LNCaP clone FGC (cell line): Measurements from ENCODE around the gene SLC16A3.

Experiments used
- DNase-seq: peaks from one replicate; pipeline ENCODE4 v3.0.0-alpha.2; 2011; ENCODE audit warnings: low read depth
- H3K4me3 ChIP-seq: 2 replicates; pipeline ENCODE4 v1.5.1; 2011; ENCODE audit warnings: mild to moderate bottlenecking, low read depth, low read length, control low read depth
- TF ChIP-seq, protein P1 (sequence below): IDR thresholded peaks from 2 replicates; pipeline ENCODE4 v1.5.1; 2012; ENCODE audit warnings: mild to moderate bottlenecking; ENCODE audit not compliant: control insufficient read depth, insufficient read depth; ENCODE audit errors: extremely low read depth

SLC16A3 gene

DNA sequence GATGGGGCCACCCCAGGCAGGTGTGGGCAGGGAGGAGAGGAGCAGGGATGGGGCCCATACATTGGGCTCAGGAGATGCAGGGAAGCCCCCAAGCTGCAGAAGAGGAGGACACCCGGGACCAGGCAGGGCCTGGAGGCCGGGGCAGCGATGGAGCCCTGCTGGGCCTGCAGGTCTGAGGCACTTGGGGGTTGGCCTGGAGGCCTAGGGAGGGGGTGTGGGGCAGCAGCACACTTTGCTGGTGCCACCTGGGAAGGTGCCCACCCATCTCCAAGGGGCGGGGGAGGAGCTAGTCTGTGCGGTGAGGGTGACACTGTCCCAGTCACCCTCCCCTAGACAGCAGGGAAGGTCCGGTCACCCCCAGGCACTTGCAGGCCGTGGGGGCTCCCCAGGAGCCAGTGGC is 9.8 kb upstream of the SLC16A3 start:
- no peak overlapping the region for H3K4me3 ChIP-seq
- no peak for DNase-seq
- TF ChIP-seq, protein P1, sequence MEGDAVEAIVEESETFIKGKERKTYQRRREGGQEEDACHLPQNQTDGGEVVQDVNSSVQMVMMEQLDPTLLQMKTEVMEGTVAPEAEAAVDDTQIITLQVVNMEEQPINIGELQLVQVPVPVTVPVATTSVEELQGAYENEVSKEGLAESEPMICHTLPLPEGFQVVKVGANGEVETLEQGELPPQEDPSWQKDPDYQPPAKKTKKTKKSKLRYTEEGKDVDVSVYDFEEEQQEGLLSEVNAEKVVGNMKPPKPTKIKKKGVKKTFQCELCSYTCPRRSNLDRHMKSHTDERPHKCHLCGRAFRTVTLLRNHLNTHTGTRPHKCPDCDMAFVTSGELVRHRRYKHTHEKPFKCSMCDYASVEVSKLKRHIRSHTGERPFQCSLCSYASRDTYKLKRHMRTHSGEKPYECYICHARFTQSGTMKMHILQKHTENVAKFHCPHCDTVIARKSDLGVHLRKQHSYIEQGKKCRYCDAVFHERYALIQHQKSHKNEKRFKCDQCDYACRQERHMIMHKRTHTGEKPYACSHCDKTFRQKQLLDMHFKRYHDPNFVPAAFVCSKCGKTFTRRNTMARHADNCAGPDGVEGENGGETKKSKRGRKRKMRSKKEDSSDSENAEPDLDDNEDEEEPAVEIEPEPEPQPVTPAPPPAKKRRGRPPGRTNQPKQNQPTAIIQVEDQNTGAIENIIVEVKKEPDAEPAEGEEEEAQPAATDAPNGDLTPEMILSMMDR, result no peak

DNA sequence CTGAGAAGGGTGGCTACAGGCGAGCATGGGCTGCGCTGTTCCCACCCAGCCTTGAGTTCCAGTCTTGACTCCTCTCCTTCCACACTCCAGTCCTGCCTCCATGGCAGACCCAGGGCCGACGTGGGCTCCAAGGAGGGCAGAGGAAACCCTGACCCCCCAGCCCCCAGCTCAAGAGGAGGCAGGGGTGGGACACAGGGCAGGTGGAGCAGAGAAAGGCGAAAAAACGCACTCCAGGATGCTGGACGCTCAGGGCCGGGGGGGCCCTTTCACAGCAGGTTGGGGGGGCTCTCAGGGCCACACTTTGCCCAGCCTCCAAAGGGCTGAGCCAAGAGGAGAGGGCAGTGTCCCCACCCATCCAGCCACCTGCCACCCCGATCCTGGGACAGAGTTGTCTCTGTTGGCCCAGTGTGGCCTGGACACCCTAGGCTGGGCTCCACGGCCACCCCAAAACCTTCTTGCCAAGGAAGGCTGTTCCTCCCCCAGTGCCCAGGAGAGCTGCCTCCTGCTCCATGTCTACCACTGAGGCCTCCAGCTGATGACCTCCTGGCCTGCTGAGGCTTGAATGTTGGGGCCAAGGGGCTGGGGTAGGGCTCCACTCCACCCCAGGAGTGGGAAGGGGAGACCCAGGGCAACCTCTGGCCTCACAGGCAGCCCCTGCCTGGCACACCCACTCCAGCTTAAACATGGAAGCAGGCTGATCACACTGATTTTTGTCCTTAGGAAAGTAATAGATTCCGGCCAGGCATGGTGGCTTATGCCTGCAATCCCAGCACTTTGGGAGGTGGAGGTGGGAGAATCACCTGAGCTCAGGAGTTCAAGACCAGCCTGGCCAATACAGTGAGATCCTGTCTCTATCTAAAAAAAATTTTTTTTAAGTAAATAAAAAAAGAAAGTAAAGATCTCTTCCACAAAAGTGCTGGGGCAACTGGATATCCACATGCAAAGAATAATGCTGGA is 8.8 kb upstream of the SLC16A3 start:
- TF ChIP-seq, protein P1, result no peak

DNA sequence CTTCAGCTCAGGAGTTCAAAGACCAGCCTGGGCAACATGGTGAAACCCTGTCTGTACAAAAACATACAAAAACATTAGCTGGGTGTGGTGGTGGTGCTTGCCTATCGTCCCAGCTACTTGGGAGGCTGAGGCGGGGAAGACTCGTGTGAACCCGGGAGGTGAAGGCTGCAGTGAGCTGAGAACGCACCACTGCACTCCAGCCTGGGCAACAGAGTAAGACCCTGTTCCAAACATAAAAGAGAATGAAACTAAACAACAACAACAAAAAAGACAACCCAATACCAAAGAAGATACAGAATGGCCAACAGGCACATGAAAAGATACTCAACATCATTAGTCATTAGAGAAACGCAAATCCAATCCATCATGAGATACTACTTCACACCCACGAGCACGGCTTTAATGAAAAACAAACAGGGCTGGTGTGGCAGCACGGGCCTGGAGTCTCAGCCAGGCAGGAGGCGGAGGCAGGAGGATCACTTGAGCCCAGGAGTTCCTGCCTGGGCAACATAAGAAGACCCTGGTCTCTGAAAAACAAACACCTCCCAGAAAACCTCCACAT is 7.4 kb upstream of the SLC16A3 start:
- DNase-seq, result no peak
- H3K4me3 ChIP-seq, result no peak overlapping the region
- TF ChIP-seq, protein P1, result no peak

More for the DNA sequence above, 8.8 kb upstream of the SLC16A3 start:
- no peak for DNase-seq
- H3K4me3 ChIP-seq, result no peak overlapping the region

DNA sequence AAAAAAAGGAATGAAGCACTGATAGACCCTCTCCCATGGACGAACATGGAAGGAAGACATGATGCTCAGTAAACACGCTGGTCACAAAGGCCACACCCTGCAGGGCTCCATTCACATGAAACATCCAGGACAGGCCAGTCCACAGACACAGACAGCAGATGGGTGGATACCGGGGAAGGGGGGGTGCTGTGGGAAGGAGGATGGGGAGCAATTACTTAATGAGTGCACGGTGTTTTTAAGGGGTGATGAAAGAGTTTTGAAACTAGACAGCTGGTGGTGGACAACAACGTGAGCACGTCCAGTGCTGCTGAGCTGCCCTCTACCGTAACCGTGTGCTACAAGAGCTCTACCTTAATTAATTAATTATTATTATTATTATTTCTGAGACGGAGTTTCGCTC is 6.0 kb upstream of the SLC16A3 start:
- TF ChIP-seq, protein P1, result no peak
- H3K4me3 ChIP-seq, result no peak overlapping the region
- DNase-seq, result no peak

DNA sequence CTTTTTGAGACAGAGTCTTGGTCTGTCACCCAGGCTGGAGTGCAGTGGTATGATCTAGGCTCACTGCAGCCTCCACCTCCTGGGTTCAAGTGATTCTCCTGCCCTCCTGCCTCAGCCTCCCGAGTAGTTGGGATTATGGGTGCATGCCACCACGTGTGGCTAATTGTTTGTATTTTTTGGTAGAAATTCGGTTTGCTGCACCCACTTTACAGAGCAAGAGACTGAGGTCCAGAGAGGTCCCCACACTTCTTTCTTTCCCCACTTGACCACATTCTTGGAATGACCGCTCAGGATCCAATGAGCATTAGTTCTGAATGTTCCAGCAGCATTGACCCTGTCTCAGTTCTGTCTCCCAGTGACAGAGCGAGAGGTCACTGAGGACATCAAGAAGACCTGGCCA is 5.3 kb upstream of the SLC16A3 start:
- TF ChIP-seq, protein P1, result no peak
- DNase-seq, result no peak

DNA sequence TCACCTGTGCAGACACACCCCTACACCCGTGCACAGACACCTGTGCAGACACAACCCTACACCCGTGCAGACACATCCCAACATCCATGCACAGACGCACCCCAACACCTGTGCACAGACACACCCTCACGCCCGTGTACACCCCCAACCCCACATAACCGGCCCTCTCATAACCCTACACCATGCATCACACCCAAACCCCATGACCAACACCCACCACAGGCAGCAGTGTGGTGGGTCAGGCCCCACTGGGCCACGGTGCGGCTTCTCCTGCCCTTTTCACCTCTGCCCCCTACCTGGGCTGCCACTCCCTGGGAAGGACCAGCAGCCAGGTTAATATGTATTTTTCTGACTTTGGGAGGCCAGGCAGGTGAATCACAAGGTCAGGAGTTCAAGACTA is 4.2 kb upstream of the SLC16A3 start:
- TF ChIP-seq, protein P1, result no peak
- no peak overlapping the region for H3K4me3 ChIP-seq
- DNase-seq, result no peak

More for the DNA sequence above, 5.3 kb upstream of the SLC16A3 start:
- no peak overlapping the region for H3K4me3 ChIP-seq
